ENCODE measurements around the gene CISD2. TPM values are rescaled to one million over a fixed set of nuclear protein-coding genes. Genes with fewer than 3 reads are reported as not detected.
"Not testable (repeated sequence)": the region's sequence is repeated elsewhere in the genome, so short reads cannot be mapped to it uniquely, and the experiment has no call there.

CISD2 gene
- total RNA-seq, 6 donors from 2014 or later = 1.3 to 30.3 (median 18.3) TPM

- no peaks in the 10 kb centered on the region for H3K9me3 ChIP-seq
- DNase-seq (peak in 1 of 2 donors; percentile 38), ATAC-seq (ENCODE audit: low FRiP score in 2 of 2) (peak; percentile 69 to 77)
- H3K4me1 ChIP-seq = peaks cover 14 to 24% (median 19%) of the 10 kb centered on the region in 4 donors
- H3K27me3 ChIP-seq = no peaks in the 10 kb centered on the region
- 13 to 16% methylated on average over 18 to 23 of the region's 23 CpGs for WGBS, 2 donors
- peak overlapping the region; percentile 59 to 93 (median 72) for H3K4me3 ChIP-seq
- no peak for TF ChIP-seq EP300 (IDR thresholded peaks at IDR 0.05)
- no peak for TF ChIP-seq CTCF (IDR thresholded peaks at IDR 0.05)
- no peak for TF ChIP-seq POLR2AphosphoS5 (IDR thresholded peaks at IDR 0.05)
- TF ChIP-seq POLR2A (IDR thresholded peaks at IDR 0.05) = no peak
- no peaks in the 10 kb centered on the region for H3K36me3 ChIP-seq
- peak overlapping the region; percentile 94 to 97 (median 95) for H3K27ac ChIP-seq
Measured at GRCh38 chr4:102868153-102868780, 525 bp upstream of the CISD2 start.

- 11 to 13% methylated on average over 19 of the region's 19 CpGs for WGBS, 2 donors
- DNase-seq (no peak), ATAC-seq (ENCODE audit: low FRiP score in 2 of 2) (no peak)
- Histone ChIP-seq H3K36me3 (peaks cover 0 to 4% (median 0%) of the 10 kb centered on the region in 4 donors), H3K4me1 (peaks cover 14 to 24% (median 19%) of the 10 kb centered on the region in 4 donors), H3K9me3 (no peaks in the 10 kb centered on the region), H3K27ac (peak overlapping the region; percentile 94 to 97 (median 95)), H3K4me3 (peak overlapping the region; percentile 57 to 93 (median 72)), H3K27me3 (no peaks in the 10 kb centered on the region)
- TF ChIP-seq POLR2AphosphoS5 (IDR thresholded peaks at IDR 0.05) (no peak), POLR2A (IDR thresholded peaks at IDR 0.05) (no peak), EP300 (IDR thresholded peaks at IDR 0.05) (no peak), CTCF (IDR thresholded peaks at IDR 0.05) (no peak)
Measured at GRCh38 chr4:102869569-102870197, 891 bp downstream of the CISD2 start.

GRCh38 chr4:102871772-102872171 is 3.0 kb downstream of the CISD2 start:
- H3K27me3 ChIP-seq = no peaks in the 10 kb centered on the region
- no peak overlapping the region for H3K4me3 ChIP-seq
- no peak for DNase-seq
- TF ChIP-seq POLR2AphosphoS5 (IDR thresholded peaks at IDR 0.05) (no peak), EP300 (IDR thresholded peaks at IDR 0.05) (no peak), POLR2A (IDR thresholded peaks at IDR 0.05) (no peak), CTCF (IDR thresholded peaks at IDR 0.05) (no peak)
- ATAC-seq (ENCODE audit: low FRiP score in 2 of 2) = no peak
- 73 to 80% methylated on average over 2 of the region's 2 CpGs for WGBS, 2 donors
- peaks cover 14 to 24% (median 19%) of the 10 kb centered on the region in 4 donors for H3K4me1 ChIP-seq
- no peaks in the 10 kb centered on the region for H3K9me3 ChIP-seq
- peaks cover 0 to 15% (median 0%) of the 10 kb centered on the region in 4 donors for H3K36me3 ChIP-seq
- peak overlapping the region in 1 of 4 donors; percentile 4 for H3K27ac ChIP-seq

- H3K4me1 ChIP-seq; H3K4me3 ChIP-seq; ATAC-seq (ENCODE audit: low FRiP score in 2 of 2); H3K9me3 ChIP-seq; H3K27me3 ChIP-seq; DNase-seq: not testable (repeated sequence)
- peak overlapping the region in 2 of 4 donors; percentile 25 to 44 for H3K27ac ChIP-seq
- H3K36me3 ChIP-seq = peaks cover 0 to 15% (median 0%) of the 10 kb centered on the region in 4 donors
- 93 to 100% methylated on average over 3 of the region's 3 CpGs for WGBS, 2 donors
Measured at GRCh38 chr4:102877477-102878106, 8.8 kb downstream of the CISD2 start.

- 53 to 70% methylated on average over 4 of the region's 4 CpGs for WGBS, 2 donors
- not testable (repeated sequence) for H3K4me3 ChIP-seq, H3K9me3 ChIP-seq, H3K27me3 ChIP-seq, H3K4me1 ChIP-seq
- DNase-seq = peak in 1 of 2 donors; percentile 41
- Histone ChIP-seq H3K27ac (peak overlapping the region in 3 of 4 donors; percentile 25 to 62 (median 44)), H3K36me3 (peaks cover 0 to 15% (median 0%) of the 10 kb centered on the region in 4 donors)
- peak in 1 of 2 donors; percentile 73 for ATAC-seq (ENCODE audit: low FRiP score in 2 of 2)
- peak in 1 of 4 donors; percentile 33 for TF ChIP-seq POLR2A (IDR thresholded peaks at IDR 0.05)
- TF ChIP-seq POLR2AphosphoS5 (IDR thresholded peaks at IDR 0.05) = peak in 1 of 2 donors; percentile 11
- peak in 1 of 4 donors; percentile 58 for TF ChIP-seq EP300 (IDR thresholded peaks at IDR 0.05)
Measured at GRCh38 chr4:102878349-102878748, 9.6 kb downstream of the CISD2 start.

Measured in upper lobe of left lung (tissue), 6 donors.